AML-193 (cell line): ENCODE data around the gene RPS6KA4.

Experiments
- DNase-seq, 2 experiments: peaks; one replicate each; lab custom pipeline; 2025; lab: John Stamatoyannopoulos, UW

RPS6KA4 gene

GRCh38 chr11:64419818-64420485 is 61.0 kb downstream of the RPS6KA4 start:
- no peak for DNase-seq
